HepG2 (cell line): ENCODE results near the gene PHYH. TPM values are rescaled to one million over a fixed set of nuclear protein-coding genes. Genes with fewer than 3 reads are reported as not detected.
A peak's percentile ranks its signal among the peaks of the same experiment; 100 is the strongest.

ENCODE experiments used
- ARID2 ChIP-seq: sonication (generic); formaldehyde crosslinking; IDR thresholded peaks from 2 replicates; pipeline ENCODE4 v1.8.1; 2022; ENCODE audit warnings: mild to moderate bottlenecking, missing genetic modification reagents, borderline replicate concordance
- ARNT2 ChIP-seq: sonication (generic); formaldehyde crosslinking; IDR thresholded peaks from 2 replicates; pipeline ENCODE4 v1.8.0; 2022; ENCODE audit warnings: mild to moderate bottlenecking, low read depth, missing genetic modification reagents, moderate library complexity
- FOXA3 ChIP-seq: IDR thresholded peaks from 2 replicates; pipeline ENCODE4 v1.6.1; 2016; ENCODE audit warnings: missing genetic modification reagents, missing compliant biosample characterization
- MAF1 ChIP-seq: sonication (generic); formaldehyde crosslinking; IDR thresholded peaks from 2 replicates; pipeline ENCODE4 v1.5.0; 2020; ENCODE audit warnings: missing genetic modification reagents, borderline replicate concordance
- MYC ChIP-seq: sonication (generic); formaldehyde crosslinking; IDR thresholded peaks from 2 replicates; pipeline ENCODE4 v1.9.0; 2021; ENCODE audit warnings: missing genetic modification reagents, borderline replicate concordance
- NFE2L1 ChIP-seq: sonication (generic); formaldehyde crosslinking; IDR thresholded peaks from 2 replicates; pipeline ENCODE4 v1.4.0; 2020; ENCODE audit warnings: missing genetic modification reagents, mild to moderate bottlenecking, borderline replicate concordance
- PAF1 ChIP-seq: IDR thresholded peaks from 2 replicates; pipeline ENCODE4 v1.6.1; 2016; ENCODE audit warnings: missing genetic modification reagents, missing compliant biosample characterization
- SOX13 ChIP-seq, 3 experiments: fragments of 450-650 bp in 1 of 3; sonication (generic) in 1 of 3; formaldehyde crosslinking in 1 of 3; IDR thresholded peaks in 2 of 3; conservative IDR thresholded peaks in 1 of 3; 2 replicates each; pipeline versions ENCODE4 v1.5.0 to v1.6.1; 2016 to 2020; ENCODE audit warnings: antibody characterized with exemption in 1 of 3, mild to moderate bottlenecking in 1 of 3, missing compliant biosample characterization in 1 of 3, missing genetic modification reagents in 1 of 3, moderate library complexity in 1 of 3
- TAF1 ChIP-seq: sonication (generic); formaldehyde crosslinking; IDR thresholded peaks from 2 replicates; pipeline ENCODE4 v1.4.0; 2020; ENCODE audit warnings: missing genetic modification reagents
- TBX3 ChIP-seq: fragments of 450-650 bp; IDR thresholded peaks from 2 replicates; pipeline ENCODE4 v1.6.1; 2017; ENCODE audit warnings: antibody characterized with exemption, mild to moderate bottlenecking, inconsistent platforms, borderline replicate concordance
- TOPORS ChIP-seq: sonication (generic); formaldehyde crosslinking; IDR thresholded peaks from 2 replicates; pipeline ENCODE4 v1.8.0; 2023; ENCODE audit warnings: mild to moderate bottlenecking, missing genetic modification reagents
- TRIM24 ChIP-seq: sonication (generic); formaldehyde crosslinking; IDR thresholded peaks from 2 replicates; pipeline ENCODE4 v1.8.0; 2022; ENCODE audit warnings: mild to moderate bottlenecking, missing genetic modification reagents
- ZKSCAN1 ChIP-seq: fragments of 150-350 bp; IDR thresholded peaks from 2 replicates; pipeline ENCODE4 v1.6.1; 2014; ENCODE audit warnings: low read length
- ZNF160 ChIP-seq: sonication (generic); formaldehyde crosslinking; IDR thresholded peaks from 2 replicates; pipeline ENCODE4 v1.8.0; 2022; ENCODE audit warnings: mild to moderate bottlenecking, inconsistent platforms, missing genetic modification reagents
- ZNF670 ChIP-seq: sonication (generic); formaldehyde crosslinking; IDR thresholded peaks from 2 replicates; pipeline ENCODE4 v1.8.0; 2022; ENCODE audit warnings: mild to moderate bottlenecking, missing genetic modification reagents, borderline replicate concordance
- ZNF776 ChIP-seq: sonication (generic); formaldehyde crosslinking; IDR thresholded peaks from 2 replicates; pipeline ENCODE4 v1.4.0; 2020; ENCODE audit warnings: mild to moderate bottlenecking, missing genetic modification reagents
- ZNF841 ChIP-seq: sonication (generic); formaldehyde crosslinking; IDR thresholded peaks from 2 replicates; pipeline ENCODE4 v1.8.1; 2023; ENCODE audit warnings: missing genetic modification reagents, borderline replicate concordance
- polyA plus RNA-seq, 8 experiments: library from polyadenylated mRNA; depleted of rRNA in 3 of 8; stranded (reverse) in 7 of 8; unstranded in 1 of 8; fragments of >200 nt; fragmentation: Illumina TruSeq in 4 of 8; extraction: Trizol in 4 of 8; gene quantifications; 2 replicates each; pipeline versions ENCODE4 v1.2.1 to v1.2.3, GENCODE V29; 2011 to 2016; ENCODE audit warnings: low read depth in 4 of 8, missing spikeins in 1 of 8, mixed read lengths in 1 of 8; ENCODE audit not compliant: insufficient read depth in 1 of 8
- total RNA-seq, 5 experiments: library from RNA; depleted of rRNA; stranded (reverse); fragments of >200 nt; fragmentation: Illumina TruSeq; extraction: Trizol; gene quantifications; 2 replicates each; pipeline ENCODE4 v1.2.3, GENCODE V29; 2016; ENCODE audit warnings: low read depth in 1 of 5
- TF ChIP-seq, protein P1 (sequence below): IDR thresholded peaks from 2 replicates; pipeline ENCODE4 v1.4.0; 2020; ENCODE audit warnings: mild to moderate bottlenecking, missing genetic modification reagents
- TF ChIP-seq, protein P2 (sequence below): sonication (generic); formaldehyde crosslinking; IDR thresholded peaks from 2 replicates; pipeline ENCODE4 v1.5.0; 2020; ENCODE audit warnings: missing genetic modification reagents, mild to moderate bottlenecking, borderline replicate concordance
- TF ChIP-seq, protein P3 (sequence below): sonication (generic); formaldehyde crosslinking; IDR thresholded peaks from 2 replicates; pipeline ENCODE4 v1.4.0; 2020; ENCODE audit warnings: missing genetic modification reagents
- TF ChIP-seq, protein P4 (sequence below): IDR thresholded peaks from 2 replicates; pipeline ENCODE4 v1.6.1; 2016; ENCODE audit warnings: control low read depth

PHYH gene
- total and polyA plus RNA-seq, 2 of the 13 experiments (the other 11 are each of a cell fraction or from before 2014, with no cell fraction given), result 27.2 to 34.5 TPM

DNA sequence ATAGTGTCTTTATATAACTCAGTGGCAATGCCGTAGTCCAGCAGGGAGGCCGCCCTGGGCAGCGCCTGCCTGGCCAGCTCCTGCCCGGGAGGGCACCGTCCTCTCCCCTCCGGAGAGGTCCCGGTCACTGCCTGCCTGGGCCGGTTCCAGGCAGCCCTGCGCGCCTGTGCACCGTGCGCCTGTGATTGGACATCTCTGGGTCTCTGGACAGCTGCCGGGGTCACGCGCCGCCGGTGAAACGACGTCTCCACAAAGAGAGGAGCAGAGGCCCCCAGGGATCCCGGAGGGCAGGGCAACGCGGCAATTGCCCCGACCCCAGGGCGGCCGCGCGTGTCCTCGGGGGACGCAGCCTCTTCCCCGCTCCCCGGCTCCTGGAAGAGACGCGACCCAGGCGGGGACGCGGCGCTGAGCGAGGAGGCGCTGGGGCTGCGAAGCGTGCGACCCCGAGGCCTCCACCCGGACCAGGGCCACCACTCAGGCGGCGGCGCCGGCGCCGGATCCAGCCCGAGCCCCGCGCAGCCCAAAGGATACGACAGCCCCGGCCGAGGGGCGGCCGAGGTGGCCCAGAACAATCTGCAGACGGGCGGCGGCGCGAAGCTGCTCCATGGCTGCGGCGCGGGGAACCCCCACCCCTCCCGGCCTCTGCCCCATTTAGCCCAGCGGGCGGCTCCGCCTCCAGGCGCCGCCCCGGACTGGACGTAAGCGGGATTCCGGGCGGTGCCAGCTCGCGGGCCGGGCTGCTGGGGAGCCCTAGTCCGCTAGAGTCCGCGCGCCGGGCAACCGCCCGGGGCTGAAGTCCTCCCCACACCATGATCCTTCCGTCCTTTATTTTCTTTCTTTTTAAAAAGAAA lies at the start of gene PHYH (continued):
- no peak for TF ChIP-seq TRIM24
- TF ChIP-seq NFE2L1 (CRISPR knock-in tag), result no peak
- TF ChIP-seq ARID2, result peak; percentile 95
- TF ChIP-seq TBX3, result no peak
- peak; percentile 71; the same call in 1 of the 2 replicates for TF ChIP-seq TOPORS
- no peak for TF ChIP-seq ZNF841
- TF ChIP-seq SOX13 (IDR thresholded peaks at IDR 0.05), result 0 out of 2 replicates have a peak, but pooled peaks have one; percentile 14
- peak in 1 of 2 experiments; percentile 21; a peak in 1 of 4 replicates for TF ChIP-seq SOX13 (CRISPR knock-in tag; conservative IDR thresholded peaks at IDR 0.05 in 1 of 2, IDR thresholded peaks at IDR 0.05 in 1 of 2)
- TF ChIP-seq, protein P1, sequence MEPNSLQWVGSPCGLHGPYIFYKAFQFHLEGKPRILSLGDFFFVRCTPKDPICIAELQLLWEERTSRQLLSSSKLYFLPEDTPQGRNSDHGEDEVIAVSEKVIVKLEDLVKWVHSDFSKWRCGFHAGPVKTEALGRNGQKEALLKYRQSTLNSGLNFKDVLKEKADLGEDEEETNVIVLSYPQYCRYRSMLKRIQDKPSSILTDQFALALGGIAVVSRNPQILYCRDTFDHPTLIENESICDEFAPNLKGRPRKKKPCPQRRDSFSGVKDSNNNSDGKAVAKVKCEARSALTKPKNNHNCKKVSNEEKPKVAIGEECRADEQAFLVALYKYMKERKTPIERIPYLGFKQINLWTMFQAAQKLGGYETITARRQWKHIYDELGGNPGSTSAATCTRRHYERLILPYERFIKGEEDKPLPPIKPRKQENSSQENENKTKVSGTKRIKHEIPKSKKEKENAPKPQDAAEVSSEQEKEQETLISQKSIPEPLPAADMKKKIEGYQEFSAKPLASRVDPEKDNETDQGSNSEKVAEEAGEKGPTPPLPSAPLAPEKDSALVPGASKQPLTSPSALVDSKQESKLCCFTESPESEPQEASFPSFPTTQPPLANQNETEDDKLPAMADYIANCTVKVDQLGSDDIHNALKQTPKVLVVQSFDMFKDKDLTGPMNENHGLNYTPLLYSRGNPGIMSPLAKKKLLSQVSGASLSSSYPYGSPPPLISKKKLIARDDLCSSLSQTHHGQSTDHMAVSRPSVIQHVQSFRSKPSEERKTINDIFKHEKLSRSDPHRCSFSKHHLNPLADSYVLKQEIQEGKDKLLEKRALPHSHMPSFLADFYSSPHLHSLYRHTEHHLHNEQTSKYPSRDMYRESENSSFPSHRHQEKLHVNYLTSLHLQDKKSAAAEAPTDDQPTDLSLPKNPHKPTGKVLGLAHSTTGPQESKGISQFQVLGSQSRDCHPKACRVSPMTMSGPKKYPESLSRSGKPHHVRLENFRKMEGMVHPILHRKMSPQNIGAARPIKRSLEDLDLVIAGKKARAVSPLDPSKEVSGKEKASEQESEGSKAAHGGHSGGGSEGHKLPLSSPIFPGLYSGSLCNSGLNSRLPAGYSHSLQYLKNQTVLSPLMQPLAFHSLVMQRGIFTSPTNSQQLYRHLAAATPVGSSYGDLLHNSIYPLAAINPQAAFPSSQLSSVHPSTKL, result peak; percentile 7; the same call in 1 of the 2 replicates
- TF ChIP-seq, protein P2, sequence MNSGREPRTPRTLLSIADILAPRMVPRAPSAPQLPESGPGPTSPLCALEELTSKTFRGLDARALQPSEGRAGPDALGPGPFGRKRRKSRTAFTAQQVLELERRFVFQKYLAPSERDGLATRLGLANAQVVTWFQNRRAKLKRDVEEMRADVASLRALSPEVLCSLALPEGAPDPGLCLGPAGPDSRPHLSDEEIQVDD (CRISPR knock-in tag), result no peak
- peak; percentile 17 for TF ChIP-seq FOXA3 (CRISPR knock-in tag)
- no peak; the same call in 1 of the 2 replicates for TF ChIP-seq ZKSCAN1
- TF ChIP-seq ZNF670 (CRISPR knock-in tag), result peak; percentile 77; the same call in 1 of the 2 replicates
- TF ChIP-seq, protein P3, sequence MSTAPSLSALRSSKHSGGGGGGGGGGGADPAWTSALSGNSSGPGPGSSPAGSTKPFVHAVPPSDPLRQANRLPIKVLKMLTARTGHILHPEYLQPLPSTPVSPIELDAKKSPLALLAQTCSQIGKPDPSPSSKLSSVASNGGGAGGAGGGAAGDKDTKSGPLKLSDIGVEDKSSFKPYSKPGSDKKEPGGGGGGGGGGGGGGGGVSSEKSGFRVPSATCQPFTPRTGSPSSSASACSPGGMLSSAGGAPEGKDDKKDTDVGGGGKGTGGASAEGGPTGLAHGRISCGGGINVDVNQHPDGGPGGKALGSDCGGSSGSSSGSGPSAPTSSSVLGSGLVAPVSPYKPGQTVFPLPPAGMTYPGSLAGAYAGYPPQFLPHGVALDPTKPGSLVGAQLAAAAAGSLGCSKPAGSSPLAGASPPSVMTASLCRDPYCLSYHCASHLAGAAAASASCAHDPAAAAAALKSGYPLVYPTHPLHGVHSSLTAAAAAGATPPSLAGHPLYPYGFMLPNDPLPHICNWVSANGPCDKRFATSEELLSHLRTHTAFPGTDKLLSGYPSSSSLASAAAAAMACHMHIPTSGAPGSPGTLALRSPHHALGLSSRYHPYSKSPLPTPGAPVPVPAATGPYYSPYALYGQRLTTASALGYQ (CRISPR knock-in tag), result peak; percentile 60; the same call in 1 of the 2 replicates
- no peak for TF ChIP-seq PAF1 (CRISPR knock-in tag)
- TF ChIP-seq, protein P4, sequence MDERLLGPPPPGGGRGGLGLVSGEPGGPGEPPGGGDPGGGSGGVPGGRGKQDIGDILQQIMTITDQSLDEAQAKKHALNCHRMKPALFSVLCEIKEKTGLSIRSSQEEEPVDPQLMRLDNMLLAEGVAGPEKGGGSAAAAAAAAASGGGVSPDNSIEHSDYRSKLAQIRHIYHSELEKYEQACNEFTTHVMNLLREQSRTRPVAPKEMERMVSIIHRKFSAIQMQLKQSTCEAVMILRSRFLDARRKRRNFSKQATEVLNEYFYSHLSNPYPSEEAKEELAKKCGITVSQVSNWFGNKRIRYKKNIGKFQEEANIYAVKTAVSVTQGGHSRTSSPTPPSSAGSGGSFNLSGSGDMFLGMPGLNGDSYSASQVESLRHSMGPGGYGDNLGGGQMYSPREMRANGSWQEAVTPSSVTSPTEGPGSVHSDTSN (CRISPR knock-in tag), result 0 out of 2 replicates have a peak, but pooled peaks have one; percentile 21
- TF ChIP-seq ARNT2 (CRISPR knock-in tag), result peak; percentile 31; the same call in 1 of the 2 replicates
- peak; percentile 64 for TF ChIP-seq TAF1 (CRISPR knock-in tag)
- peak; percentile 55; the same call in 1 of the 2 replicates for TF ChIP-seq ZNF160 (CRISPR knock-in tag)
- TF ChIP-seq MYC (CRISPR knock-in tag), result peak; percentile 68
- 0 out of 2 replicates have a peak, but pooled peaks have one; percentile 33 for TF ChIP-seq ZNF776 (CRISPR knock-in tag)
- TF ChIP-seq MAF1 (CRISPR knock-in tag), result 0 out of 2 replicates have a peak, but pooled peaks have one; percentile 55
